Stimulated activated CD4-positive, alpha-beta T cell treated with anti-CD3 and anti-CD28 coated beads, Interleukin-1b, Interleukin-23, amount 100 ng/mL, for 48 hours (primary cell): ENCODE results near the gene NKG7.

Experiments
- DNase-seq: peaks from one replicate; pipeline ENCODE4 v3.0.0-alpha.2; 2020

Gene NKG7

GRCh38 chr19:51333836-51334460, 38.5 kb downstream of the NKG7 start:
- peak; percentile 29 for DNase-seq

GRCh38 chr19:51331716-51332115, 40.7 kb downstream of the NKG7 start:
- no peak for DNase-seq

- no peak for DNase-seq
These were observed 41.3 kb downstream of the NKG7 start for GRCh38 chr19:51331193-51331592.

GRCh38 chr19:51330366-51330765, 42.1 kb downstream of the NKG7 start:
- DNase-seq, result no peak

- DNase-seq, result no peak
These were observed 43.0 kb downstream of the NKG7 start for GRCh38 chr19:51329411-51329810.

GRCh38 chr19:51327066-51328001, 45.1 kb downstream of the NKG7 start:
- DNase-seq, result peak; percentile 78

- DNase-seq, result no peak
These were observed 46.0 kb downstream of the NKG7 start for GRCh38 chr19:51326216-51327065.

GRCh38 chr19:51325161-51325976, 47.1 kb downstream of the NKG7 start:
- peak; percentile 32 for DNase-seq

- no peak for DNase-seq
These were observed 48.3 kb downstream of the NKG7 start for GRCh38 chr19:51324167-51324481.

GRCh38 chr19:51323481-51324166, 48.8 kb downstream of the NKG7 start:
- DNase-seq, result no peak

- DNase-seq, result no peak
These were observed 50.7 kb downstream of the NKG7 start for GRCh38 chr19:51321799-51322198.
